Measurements from ENCODE around the gene RUNDC3A. TPM values are rescaled to one million over a fixed set of nuclear protein-coding genes. Genes with fewer than 3 reads are reported as not detected.
"Not testable (repeated sequence)": the region's sequence is repeated elsewhere in the genome, so short reads cannot be mapped to it uniquely, and the experiment has no call there.

RUNDC3A gene
- total RNA-seq, 1 experiment from 2014 or later, result 0.29 TPM

DNA sequence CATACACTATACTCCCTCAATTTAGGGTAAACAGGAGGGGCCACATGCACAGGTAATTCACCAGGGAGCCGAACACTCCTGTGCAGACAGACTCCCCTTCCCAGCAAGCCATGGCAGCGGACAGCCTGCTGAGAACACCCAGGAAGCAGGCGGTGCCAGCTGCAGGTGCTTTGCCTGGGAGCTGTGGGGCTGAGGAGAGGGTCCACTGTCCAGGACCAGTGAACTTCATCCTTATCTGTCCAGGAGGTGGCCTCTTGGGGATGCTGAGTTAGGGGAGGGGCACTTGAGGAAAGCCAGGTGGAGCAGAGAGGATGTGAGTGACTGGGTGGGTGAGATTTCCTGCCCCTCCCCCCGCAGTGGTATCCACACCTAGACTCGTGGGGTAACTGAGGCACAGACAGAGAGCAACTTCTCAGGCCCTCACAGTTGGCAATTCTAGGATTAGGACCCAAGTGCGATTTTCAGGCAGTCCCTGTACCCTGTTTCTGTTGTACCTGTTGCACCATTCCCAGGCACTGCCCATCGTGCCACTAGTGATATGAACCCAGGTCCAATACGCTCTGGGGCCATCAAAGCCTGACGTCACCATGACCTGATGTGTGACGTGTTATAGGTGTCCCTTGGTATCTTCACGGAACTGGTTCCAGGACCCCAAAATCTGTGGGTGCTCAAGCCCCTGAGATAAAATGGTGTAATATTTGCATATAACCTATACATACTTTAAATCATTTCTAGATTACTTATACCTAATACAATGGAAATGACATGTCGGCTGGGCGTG, 37.9 kb downstream of the RUNDC3A start:
- BruUV-seq (replicated peaks), result no TSS peak
- peak overlapping the region; percentile 69; the same call in 1 of the 2 replicates for H2AFZ ChIP-seq (ENCODE audit: low read length)
- H3K4me2 ChIP-seq (ENCODE audit: low read length), result peak overlapping the region; percentile 96
- H3K27ac ChIP-seq (ENCODE audit: low read length), result no peak overlapping the region
- intact Hi-C loops (cut with micrococcal nuclease), result no loop called here
- H3K36me3 ChIP-seq (ENCODE audit: low read depth, low read length), result peaks cover 5% of the 10 kb centered on the region; the same call in 1 of the 2 replicates
- H3K9me3 ChIP-seq (ENCODE audit: low read length), result no peaks in the 10 kb centered on the region
- H3K4me3 ChIP-seq (ENCODE audit: low read length), result peak overlapping the region; percentile 88
- CTCF ChIA-PET, result interaction anchor here (0.7 to 1.4 kb wide), 6 partner anchors 15 to 177 kb away, joined by 3 to 7 read pairs (median 4); no protein-coding TSS in a partner anchor
- ATAC-seq (no peak), DNase-seq (no peak)
- POLR2A ChIA-PET (ENCODE audit: unreplicated experiment), result interaction anchor here (0.6 to 0.7 kb wide), 2 partner anchors 47 to 430 kb away, joined by 3 to 6 read pairs; no protein-coding TSS in a partner anchor
- H3F3A ChIP-seq (ENCODE audit: low read length, unreplicated experiment), result no peaks in the 10 kb centered on the region
- peaks cover 15% of the 10 kb centered on the region for H3K79me2 ChIP-seq (ENCODE audit: low read length)
- H3K27me3 ChIP-seq (ENCODE audit: low read length), result no peaks in the 10 kb centered on the region
- no peaks in the 10 kb centered on the region for H3K9me2 ChIP-seq (replicated peaks; ENCODE audit: low read length)
- TF ChIP-seq EZH2phosphoT487 (IDR thresholded peaks at IDR 0.05; ENCODE audit: borderline replicate concordance, low read length) (no peak), EZH2 (IDR thresholded peaks at IDR 0.05; ENCODE audit: low read length, unreplicated experiment) (no peak)
- TF ChIP-seq, protein P1, sequence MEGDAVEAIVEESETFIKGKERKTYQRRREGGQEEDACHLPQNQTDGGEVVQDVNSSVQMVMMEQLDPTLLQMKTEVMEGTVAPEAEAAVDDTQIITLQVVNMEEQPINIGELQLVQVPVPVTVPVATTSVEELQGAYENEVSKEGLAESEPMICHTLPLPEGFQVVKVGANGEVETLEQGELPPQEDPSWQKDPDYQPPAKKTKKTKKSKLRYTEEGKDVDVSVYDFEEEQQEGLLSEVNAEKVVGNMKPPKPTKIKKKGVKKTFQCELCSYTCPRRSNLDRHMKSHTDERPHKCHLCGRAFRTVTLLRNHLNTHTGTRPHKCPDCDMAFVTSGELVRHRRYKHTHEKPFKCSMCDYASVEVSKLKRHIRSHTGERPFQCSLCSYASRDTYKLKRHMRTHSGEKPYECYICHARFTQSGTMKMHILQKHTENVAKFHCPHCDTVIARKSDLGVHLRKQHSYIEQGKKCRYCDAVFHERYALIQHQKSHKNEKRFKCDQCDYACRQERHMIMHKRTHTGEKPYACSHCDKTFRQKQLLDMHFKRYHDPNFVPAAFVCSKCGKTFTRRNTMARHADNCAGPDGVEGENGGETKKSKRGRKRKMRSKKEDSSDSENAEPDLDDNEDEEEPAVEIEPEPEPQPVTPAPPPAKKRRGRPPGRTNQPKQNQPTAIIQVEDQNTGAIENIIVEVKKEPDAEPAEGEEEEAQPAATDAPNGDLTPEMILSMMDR (conservative IDR thresholded peaks at IDR 0.05; ENCODE audit: low read depth, low read length), result no peak
- no peaks in the 10 kb centered on the region for H4K20me1 ChIP-seq (ENCODE audit: low read length)
- peaks cover 4% of the 10 kb centered on the region; the same call in 1 of the 2 replicates for H3K4me1 ChIP-seq (ENCODE audit: insufficient read depth, low read length)
- H3K9ac ChIP-seq (ENCODE audit: low read length), result peak overlapping the region; percentile 76

DNA sequence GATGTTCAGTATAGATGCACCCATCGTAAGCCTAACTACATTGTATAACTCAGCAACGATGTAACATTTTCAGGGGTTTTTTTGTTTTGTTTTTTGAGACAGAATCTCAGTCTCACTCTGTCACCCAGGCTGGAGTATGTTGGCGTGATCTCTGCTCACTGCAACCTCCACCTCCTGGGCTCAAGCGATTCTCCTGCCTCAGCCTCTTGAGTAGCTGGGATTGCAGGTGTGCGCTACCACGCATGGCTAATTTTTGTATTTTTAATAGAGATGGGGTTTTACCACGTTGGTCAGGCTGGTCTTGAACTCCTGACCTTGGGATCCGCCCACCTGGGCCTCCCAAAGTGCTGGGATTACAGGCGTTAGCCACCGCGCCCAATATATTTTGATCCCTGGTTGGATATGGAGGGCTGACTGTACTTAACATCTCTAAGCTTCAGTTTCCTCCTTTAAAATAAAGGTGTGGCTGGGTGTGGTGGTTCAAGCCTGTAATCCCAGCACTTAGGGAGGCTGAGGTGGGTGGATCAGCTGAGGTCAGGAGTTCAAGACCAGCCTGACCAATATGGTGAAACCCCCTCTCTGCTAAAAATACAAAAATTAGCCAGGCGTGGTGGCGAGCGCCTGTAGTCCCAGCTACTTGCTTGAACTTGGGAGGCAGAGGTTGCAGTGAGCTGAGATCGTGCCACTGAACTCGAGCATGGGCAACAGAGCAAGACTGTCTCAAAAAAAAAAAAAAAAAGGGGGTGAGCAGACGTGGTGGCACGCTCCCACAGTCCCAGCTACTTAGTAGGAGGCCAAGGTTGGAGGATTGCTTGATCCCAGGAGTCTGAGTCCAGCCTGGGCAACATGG, 39.0 kb downstream of the RUNDC3A start:
- CTCF ChIA-PET; POLR2A ChIA-PET (ENCODE audit: unreplicated experiment); H3K9me3 ChIP-seq (ENCODE audit: low read length); ATAC-seq; DNase-seq; H3F3A ChIP-seq (ENCODE audit: low read length, unreplicated experiment); intact Hi-C loops (cut with micrococcal nuclease); H3K27ac ChIP-seq (ENCODE audit: low read length); H3K9ac ChIP-seq (ENCODE audit: low read length); BruUV-seq (replicated peaks); H3K4me2 ChIP-seq (ENCODE audit: low read length); H3K4me3 ChIP-seq (ENCODE audit: low read length); H3K4me1 ChIP-seq (ENCODE audit: insufficient read depth, low read length); H2AFZ ChIP-seq (ENCODE audit: low read length); H3K27me3 ChIP-seq (ENCODE audit: low read length); H3K36me3 ChIP-seq (ENCODE audit: low read depth, low read length); H3K9me2 ChIP-seq (replicated peaks; ENCODE audit: low read length); H4K20me1 ChIP-seq (ENCODE audit: low read length): not testable (repeated sequence)
- peaks cover 15% of the 10 kb centered on the region for H3K79me2 ChIP-seq (ENCODE audit: low read length)

- no peak for DNase-seq
- Histone ChIP-seq H3F3A (ENCODE audit: low read length, unreplicated experiment) (no peaks in the 10 kb centered on the region), H3K27me3 (ENCODE audit: low read length) (no peaks in the 10 kb centered on the region), H3K27ac (ENCODE audit: low read length) (no peak overlapping the region), H4K20me1 (ENCODE audit: low read length) (no peaks in the 10 kb centered on the region), H3K4me2 (ENCODE audit: low read length) (no peak overlapping the region), H3K36me3 (ENCODE audit: low read depth, low read length) (peaks cover 13% of the 10 kb centered on the region; the same call in 1 of the 2 replicates), H3K9me3 (ENCODE audit: low read length) (no peaks in the 10 kb centered on the region), H3K9ac (ENCODE audit: low read length) (no peak overlapping the region), H2AFZ (ENCODE audit: low read length) (no peak overlapping the region), H3K4me3 (ENCODE audit: low read length) (no peak overlapping the region), H3K9me2 (replicated peaks; ENCODE audit: low read length) (no peaks in the 10 kb centered on the region), H3K79me2 (ENCODE audit: low read length) (peaks cover 15% of the 10 kb centered on the region), H3K4me1 (ENCODE audit: insufficient read depth, low read length) (peaks cover 4% of the 10 kb centered on the region; the same call in 1 of the 2 replicates)
- intact Hi-C loops (cut with micrococcal nuclease), result no loop called here
- ChIA-PET POLR2A (ENCODE audit: unreplicated experiment) (no interaction called here), CTCF (no interaction called here)
- TF ChIP-seq EZH2phosphoT487 (IDR thresholded peaks at IDR 0.05; ENCODE audit: borderline replicate concordance, low read length), result no peak
- TF ChIP-seq, protein P1 (conservative IDR thresholded peaks at IDR 0.05; ENCODE audit: low read depth, low read length), result no peak
- TF ChIP-seq EZH2 (IDR thresholded peaks at IDR 0.05; ENCODE audit: low read length, unreplicated experiment), result no peak
- no peak for ATAC-seq
- BruUV-seq (replicated peaks), result no TSS peak
These were observed 40.0 kb downstream of the RUNDC3A start for GRCh38 chr17:44348234-44348987.

Measured in PC-3 (cell line).